KMS-11 (cell line): ENCODE data around the gene HHIPL1.
"Not testable (repeated sequence)": the region's sequence is repeated elsewhere in the genome, so short reads cannot be mapped to it uniquely, and the experiment has no call there.

Experiments
- H2AFZ ChIP-seq: fragments of 200-600 bp; sonication (generic); 2 replicates; pipeline ENCODE4 v1.6.1; 2016; ENCODE audit warnings: antibody characterized with exemption, mixed run types, low read depth
- H3K27ac ChIP-seq: fragments of 200-600 bp; sonication (generic); 2 replicates; pipeline ENCODE4 v1.6.1; 2016; ENCODE audit warnings: mild to moderate bottlenecking, mixed run types
- H3K27me3 ChIP-seq: fragments of 200-600 bp; sonication (generic); 2 replicates; pipeline ENCODE4 v1.6.1; 2017; ENCODE audit warnings: mild to moderate bottlenecking, low read depth, mixed run types, moderate library complexity; ENCODE audit not compliant: insufficient read depth
- H3K36me3 ChIP-seq: fragments of 200-600 bp; sonication (generic); 2 replicates; pipeline ENCODE4 v1.6.1; 2017; ENCODE audit warnings: mild to moderate bottlenecking, mixed run types; ENCODE audit not compliant: insufficient read depth
- H3K4me1 ChIP-seq: fragments of 200-600 bp; sonication (generic); 2 replicates; pipeline ENCODE4 v1.6.1; 2016; ENCODE audit warnings: mild to moderate bottlenecking, low read depth, mixed run types; ENCODE audit not compliant: poor library complexity, severe bottlenecking
- H3K4me2 ChIP-seq: fragments of 200-600 bp; sonication (generic); 2 replicates; pipeline ENCODE4 v1.7.0; 2016; ENCODE audit warnings: mild to moderate bottlenecking, mixed run types
- H3K4me3 ChIP-seq: fragments of 200-600 bp; sonication (generic); IDR thresholded peaks from 2 replicates; pipeline ENCODE4 v1.6.1; 2017; ENCODE audit warnings: low read depth, low read length, mixed read lengths; ENCODE audit not compliant: insufficient read depth
- H3K79me2 ChIP-seq: fragments of 200-600 bp; sonication (generic); 2 replicates; pipeline ENCODE4 v1.6.1; 2016; ENCODE audit warnings: low read depth, mixed run types; ENCODE audit not compliant: insufficient read depth
- H3K9ac ChIP-seq: fragments of 200-600 bp; sonication (generic); 2 replicates; pipeline ENCODE4 v1.6.1; 2016; ENCODE audit warnings: mild to moderate bottlenecking, mixed run types
- H4K20me1 ChIP-seq: fragments of 200-600 bp; sonication (generic); 2 replicates; pipeline ENCODE4 v1.6.1; 2016; ENCODE audit warnings: mild to moderate bottlenecking, mixed run types; ENCODE audit not compliant: insufficient read depth
- CTCF ChIP-seq: fragments of 200-600 bp; sonication (generic); conservative IDR thresholded peaks from 2 replicates; pipeline ENCODE4 v1.6.1; 2017; ENCODE audit warnings: low read depth, mild to moderate bottlenecking, antibody characterized with exemption, low read length, moderate library complexity, mixed read lengths

The HHIPL1 gene

GRCh38 chr14:99634443-99634842 lies 10.5 kb upstream of the HHIPL1 start:
- no peaks in the 10 kb centered on the region for H3K4me1 ChIP-seq
- TF ChIP-seq CTCF: no peak
- H3K27ac ChIP-seq: no peak overlapping the region
- no peak overlapping the region for H3K9ac ChIP-seq
- H3K4me2 ChIP-seq: no peak overlapping the region
- no peaks in the 10 kb centered on the region for H3K27me3 ChIP-seq
- H2AFZ ChIP-seq: no peak overlapping the region
- no peaks in the 10 kb centered on the region for H3K36me3 ChIP-seq
- H4K20me1 ChIP-seq: no peaks in the 10 kb centered on the region
- no peak overlapping the region for H3K4me3 ChIP-seq
- no peaks in the 10 kb centered on the region for H3K79me2 ChIP-seq

GRCh38 chr14:99635116-99635515 lies 9.8 kb upstream of the HHIPL1 start:
- no peaks in the 10 kb centered on the region for H3K79me2 ChIP-seq
- no peak overlapping the region for H3K4me3 ChIP-seq
- TF ChIP-seq CTCF: no peak
- no peaks in the 10 kb centered on the region for H3K27me3 ChIP-seq
- no peaks in the 10 kb centered on the region for H3K36me3 ChIP-seq
- no peak overlapping the region for H2AFZ ChIP-seq
- H3K27ac ChIP-seq: no peak overlapping the region
- H3K4me1 ChIP-seq: no peaks in the 10 kb centered on the region
- H4K20me1 ChIP-seq: no peaks in the 10 kb centered on the region
- H3K9ac ChIP-seq: no peak overlapping the region
- H3K4me2 ChIP-seq: no peak overlapping the region

GRCh38 chr14:99636487-99636886 lies 8.4 kb upstream of the HHIPL1 start:
- H3K4me1 ChIP-seq: no peaks in the 10 kb centered on the region
- no peak overlapping the region for H3K9ac ChIP-seq
- no peaks in the 10 kb centered on the region for H4K20me1 ChIP-seq
- H3K27ac ChIP-seq: no peak overlapping the region
- TF ChIP-seq CTCF: no peak
- H3K27me3 ChIP-seq: no peaks in the 10 kb centered on the region
- no peaks in the 10 kb centered on the region for H3K79me2 ChIP-seq
- no peak overlapping the region for H3K4me2 ChIP-seq
- H2AFZ ChIP-seq: no peak overlapping the region
- H3K4me3 ChIP-seq: no peak overlapping the region
- H3K36me3 ChIP-seq: no peaks in the 10 kb centered on the region

GRCh38 chr14:99637624-99638023 lies 7.3 kb upstream of the HHIPL1 start:
- Histone ChIP-seq H3K36me3 (no peaks in the 10 kb centered on the region), H3K4me3 (no peak overlapping the region), H3K27ac (no peak overlapping the region), H3K79me2 (no peaks in the 10 kb centered on the region), H3K4me2 (no peak overlapping the region), H4K20me1 (no peaks in the 10 kb centered on the region), H2AFZ (no peak overlapping the region), H3K27me3 (no peaks in the 10 kb centered on the region), H3K9ac (no peak overlapping the region), H3K4me1 (no peaks in the 10 kb centered on the region)
- TF ChIP-seq CTCF: no peak

GRCh38 chr14:99642771-99643170 lies 2.2 kb upstream of the HHIPL1 start:
- not testable (repeated sequence) for H3K27me3 ChIP-seq, H4K20me1 ChIP-seq, H3K27ac ChIP-seq, H3K4me2 ChIP-seq, H2AFZ ChIP-seq, H3K36me3 ChIP-seq, H3K4me1 ChIP-seq, H3K4me3 ChIP-seq, H3K9ac ChIP-seq, H3K79me2 ChIP-seq
